ENCODE measurements around the gene NDUFAF2.

DNA sequence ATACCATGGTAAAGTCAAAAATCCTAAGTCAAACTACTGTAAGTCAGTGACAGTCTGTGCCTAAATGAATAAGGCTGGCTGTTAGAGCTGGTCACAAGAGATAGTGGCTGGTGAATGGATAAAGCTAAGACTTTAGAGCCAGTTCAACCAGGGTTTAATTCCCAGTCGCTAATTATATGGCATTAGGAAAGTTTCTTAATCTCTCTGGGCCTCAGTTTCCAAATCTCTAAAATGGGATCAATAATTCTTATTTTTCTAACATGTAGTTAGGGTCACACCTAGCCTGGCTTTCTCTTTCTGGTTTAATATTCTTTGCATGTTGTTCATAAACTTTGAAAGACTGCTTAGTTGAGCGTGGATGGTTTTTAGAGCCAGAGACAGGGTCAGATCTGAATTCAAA is 152.5 kb downstream of the NDUFAF2 start:
- TF ChIP-seq, protein P1, sequence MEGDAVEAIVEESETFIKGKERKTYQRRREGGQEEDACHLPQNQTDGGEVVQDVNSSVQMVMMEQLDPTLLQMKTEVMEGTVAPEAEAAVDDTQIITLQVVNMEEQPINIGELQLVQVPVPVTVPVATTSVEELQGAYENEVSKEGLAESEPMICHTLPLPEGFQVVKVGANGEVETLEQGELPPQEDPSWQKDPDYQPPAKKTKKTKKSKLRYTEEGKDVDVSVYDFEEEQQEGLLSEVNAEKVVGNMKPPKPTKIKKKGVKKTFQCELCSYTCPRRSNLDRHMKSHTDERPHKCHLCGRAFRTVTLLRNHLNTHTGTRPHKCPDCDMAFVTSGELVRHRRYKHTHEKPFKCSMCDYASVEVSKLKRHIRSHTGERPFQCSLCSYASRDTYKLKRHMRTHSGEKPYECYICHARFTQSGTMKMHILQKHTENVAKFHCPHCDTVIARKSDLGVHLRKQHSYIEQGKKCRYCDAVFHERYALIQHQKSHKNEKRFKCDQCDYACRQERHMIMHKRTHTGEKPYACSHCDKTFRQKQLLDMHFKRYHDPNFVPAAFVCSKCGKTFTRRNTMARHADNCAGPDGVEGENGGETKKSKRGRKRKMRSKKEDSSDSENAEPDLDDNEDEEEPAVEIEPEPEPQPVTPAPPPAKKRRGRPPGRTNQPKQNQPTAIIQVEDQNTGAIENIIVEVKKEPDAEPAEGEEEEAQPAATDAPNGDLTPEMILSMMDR (IDR thresholded peaks at IDR 0.05), result no peak
- no peak for TF ChIP-seq POLR2A (IDR thresholded peaks at IDR 0.05)

Measured in Peyer's patch (tissue), 4 donors.